WTC11 (cell line): Measurements from ENCODE around the gene CD96.

Experiments
- MYBL2 ChIP-seq: sonication (generic); formaldehyde crosslinking; IDR thresholded peaks from 2 replicates; pipeline ENCODE4 v1.8.1; 2023; ENCODE audit warnings: mild to moderate bottlenecking, moderate library complexity, missing genetic modification reagents
- USF1 ChIP-seq: sonication (generic); formaldehyde crosslinking; IDR thresholded peaks from 2 replicates; pipeline ENCODE4 v1.8.0; 2022; ENCODE audit warnings: mild to moderate bottlenecking, missing genetic modification reagents

DNA sequence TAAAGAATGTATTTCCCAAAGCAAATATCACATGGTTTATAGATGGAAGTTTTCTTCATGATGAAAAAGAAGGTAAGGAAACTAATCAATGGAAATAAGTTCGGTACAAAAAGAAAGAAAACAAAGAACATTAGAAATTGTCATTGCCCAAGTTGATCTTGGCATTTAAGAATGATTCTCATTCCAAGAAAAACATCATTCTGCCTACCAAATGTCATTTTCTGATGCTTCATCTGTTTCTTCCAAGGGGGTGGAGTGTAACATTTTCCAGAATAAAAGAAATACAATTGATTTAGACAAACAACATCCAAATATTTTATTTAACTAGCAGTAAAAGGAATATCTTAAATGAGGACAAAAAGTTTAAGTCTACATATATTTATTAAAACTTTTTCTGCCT, 56.1 kb downstream of the CD96 start:
- TF ChIP-seq MYBL2 (CRISPR knock-in tag), result no peak
- no peak for TF ChIP-seq USF1 (CRISPR knock-in tag)
